GM12865 (cell line): ENCODE results near the gene TMEM63A.

ENCODE experiments used
- DNase-seq: peaks from one replicate; pipeline ENCODE4 v3.0.0; 2010; ENCODE audit warnings: low read depth
- H3K4me3 ChIP-seq: 2 replicates; pipeline ENCODE4 v1.5.1; 2011; ENCODE audit warnings: mild to moderate bottlenecking, low read depth, low read length, control low read depth
- CTCF ChIP-seq: IDR thresholded peaks from 2 replicates; pipeline ENCODE4 v1.5.1; 2011; ENCODE audit warnings: low read length, control low read depth, low read depth, inconsistent platforms; ENCODE audit not compliant: insufficient read depth; ENCODE audit errors: missing control alignments

The TMEM63A gene

GRCh38 chr1:225923692-225924555, 41.7 kb upstream of the TMEM63A start, which contains the start of gene PYCR2:
TSS of gene PYCR2 (minus strand) at chr1:225924250. CDS start at chr1:225924110, 140 bp downstream.
- no peak for TF ChIP-seq CTCF
- peak within 1 kb of the TSS; percentile 91 for H3K4me3 ChIP-seq
- DNase-seq, result peak; percentile 98

- DNase-seq, result no peak
- peak overlapping the region; percentile 68 for H3K4me3 ChIP-seq
- no peak for TF ChIP-seq CTCF
Observed at GRCh38 chr1:225923381-225923691, 41.2 kb upstream of the TMEM63A start.

- no peak for DNase-seq
- no peak for TF ChIP-seq CTCF
- H3K4me3 ChIP-seq, result no peak overlapping the region
Observed at GRCh38 chr1:225921734-225922709, 39.8 kb upstream of the TMEM63A start.

- no peak for TF ChIP-seq CTCF
- H3K4me3 ChIP-seq, result no peak overlapping the region
- peak; percentile 31 for DNase-seq
Observed at GRCh38 chr1:225919906-225920305, 37.7 kb upstream of the TMEM63A start.

- no peak overlapping the region for H3K4me3 ChIP-seq
- no peak for TF ChIP-seq CTCF
- no peak for DNase-seq
Observed at GRCh38 chr1:225918280-225918679, 36.1 kb upstream of the TMEM63A start.

GRCh38 chr1:225917536-225917935, 35.4 kb upstream of the TMEM63A start:
- no peak for DNase-seq

More at GRCh38 chr1:225917536-225917935, 35.4 kb upstream of the TMEM63A start:
- no peak overlapping the region for H3K4me3 ChIP-seq
- no peak for TF ChIP-seq CTCF
